SK-N-SH (cell line): ENCODE measurements around the gene PARVG.
"Not testable (repeated sequence)": the region's sequence is repeated elsewhere in the genome, so short reads cannot be mapped to it uniquely, and the experiment has no call there.

Source experiments
- CHD2 ChIP-seq: fragments of 150-350 bp; IDR thresholded peaks from 2 replicates; pipeline ENCODE4 v1.6.1; 2018; ENCODE audit warnings: low read length; ENCODE audit not compliant: partially characterized antibody
- FOXM1 ChIP-seq: IDR thresholded peaks from 2 replicates; pipeline ENCODE4 v1.4.0; 2012; ENCODE audit warnings: low read depth, mild to moderate bottlenecking
- MXI1 ChIP-seq: IDR thresholded peaks from 2 replicates; pipeline ENCODE4 v1.6.1; 2012; ENCODE audit warnings: mild to moderate bottlenecking, low read depth, low read length, improper control_type of control experiment
- RAD21 ChIP-seq: IDR thresholded peaks from 2 replicates; pipeline ENCODE4 v1.6.1; 2012; ENCODE audit warnings: mild to moderate bottlenecking, low read length
- RCOR1 ChIP-seq: fragments of 150-350 bp; IDR thresholded peaks from 2 replicates; pipeline ENCODE4 v1.6.1; 2017; ENCODE audit warnings: antibody characterized with exemption, low read length
- YY1 ChIP-seq: IDR thresholded peaks from 2 replicates; pipeline ENCODE4 v1.4.0; 2012; ENCODE audit warnings: low read depth, mild to moderate bottlenecking
- TF ChIP-seq, protein P1 (sequence below): IDR thresholded peaks from 2 replicates; pipeline ENCODE4 v1.6.1; 2012; ENCODE audit warnings: mild to moderate bottlenecking, low read depth, low read length, moderate library complexity
- TF ChIP-seq, protein P2 (sequence below): fragments of 200-600 bp; sonication (generic); IDR thresholded peaks from 2 replicates; pipeline ENCODE4 v1.6.1; 2017; ENCODE audit warnings: antibody characterized with exemption, mild to moderate bottlenecking, moderate library complexity

DNA sequence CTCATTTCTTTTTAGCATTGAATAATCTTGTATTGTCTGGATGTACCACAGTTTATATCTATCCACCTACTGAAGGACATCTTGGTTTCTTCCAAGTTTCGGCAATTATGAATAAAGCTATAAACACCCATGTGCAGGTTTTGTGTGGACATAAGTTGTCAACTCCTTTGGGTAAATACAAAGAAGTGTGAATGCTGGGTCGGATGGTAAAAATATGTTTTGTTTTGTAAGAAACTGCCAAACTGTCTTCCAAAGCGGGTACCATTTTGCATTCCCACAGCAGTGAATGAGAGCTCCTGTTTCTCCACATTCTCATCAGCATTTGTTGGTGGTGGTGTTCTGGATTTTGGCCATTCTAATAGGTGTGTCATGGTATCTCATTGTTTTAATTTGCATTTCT is 60.4 kb downstream of the PARVG start:
- TF ChIP-seq, protein P1, sequence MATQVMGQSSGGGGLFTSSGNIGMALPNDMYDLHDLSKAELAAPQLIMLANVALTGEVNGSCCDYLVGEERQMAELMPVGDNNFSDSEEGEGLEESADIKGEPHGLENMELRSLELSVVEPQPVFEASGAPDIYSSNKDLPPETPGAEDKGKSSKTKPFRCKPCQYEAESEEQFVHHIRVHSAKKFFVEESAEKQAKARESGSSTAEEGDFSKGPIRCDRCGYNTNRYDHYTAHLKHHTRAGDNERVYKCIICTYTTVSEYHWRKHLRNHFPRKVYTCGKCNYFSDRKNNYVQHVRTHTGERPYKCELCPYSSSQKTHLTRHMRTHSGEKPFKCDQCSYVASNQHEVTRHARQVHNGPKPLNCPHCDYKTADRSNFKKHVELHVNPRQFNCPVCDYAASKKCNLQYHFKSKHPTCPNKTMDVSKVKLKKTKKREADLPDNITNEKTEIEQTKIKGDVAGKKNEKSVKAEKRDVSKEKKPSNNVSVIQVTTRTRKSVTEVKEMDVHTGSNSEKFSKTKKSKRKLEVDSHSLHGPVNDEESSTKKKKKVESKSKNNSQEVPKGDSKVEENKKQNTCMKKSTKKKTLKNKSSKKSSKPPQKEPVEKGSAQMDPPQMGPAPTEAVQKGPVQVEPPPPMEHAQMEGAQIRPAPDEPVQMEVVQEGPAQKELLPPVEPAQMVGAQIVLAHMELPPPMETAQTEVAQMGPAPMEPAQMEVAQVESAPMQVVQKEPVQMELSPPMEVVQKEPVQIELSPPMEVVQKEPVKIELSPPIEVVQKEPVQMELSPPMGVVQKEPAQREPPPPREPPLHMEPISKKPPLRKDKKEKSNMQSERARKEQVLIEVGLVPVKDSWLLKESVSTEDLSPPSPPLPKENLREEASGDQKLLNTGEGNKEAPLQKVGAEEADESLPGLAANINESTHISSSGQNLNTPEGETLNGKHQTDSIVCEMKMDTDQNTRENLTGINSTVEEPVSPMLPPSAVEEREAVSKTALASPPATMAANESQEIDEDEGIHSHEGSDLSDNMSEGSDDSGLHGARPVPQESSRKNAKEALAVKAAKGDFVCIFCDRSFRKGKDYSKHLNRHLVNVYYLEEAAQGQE, result not testable (repeated sequence)
- TF ChIP-seq, protein P2, sequence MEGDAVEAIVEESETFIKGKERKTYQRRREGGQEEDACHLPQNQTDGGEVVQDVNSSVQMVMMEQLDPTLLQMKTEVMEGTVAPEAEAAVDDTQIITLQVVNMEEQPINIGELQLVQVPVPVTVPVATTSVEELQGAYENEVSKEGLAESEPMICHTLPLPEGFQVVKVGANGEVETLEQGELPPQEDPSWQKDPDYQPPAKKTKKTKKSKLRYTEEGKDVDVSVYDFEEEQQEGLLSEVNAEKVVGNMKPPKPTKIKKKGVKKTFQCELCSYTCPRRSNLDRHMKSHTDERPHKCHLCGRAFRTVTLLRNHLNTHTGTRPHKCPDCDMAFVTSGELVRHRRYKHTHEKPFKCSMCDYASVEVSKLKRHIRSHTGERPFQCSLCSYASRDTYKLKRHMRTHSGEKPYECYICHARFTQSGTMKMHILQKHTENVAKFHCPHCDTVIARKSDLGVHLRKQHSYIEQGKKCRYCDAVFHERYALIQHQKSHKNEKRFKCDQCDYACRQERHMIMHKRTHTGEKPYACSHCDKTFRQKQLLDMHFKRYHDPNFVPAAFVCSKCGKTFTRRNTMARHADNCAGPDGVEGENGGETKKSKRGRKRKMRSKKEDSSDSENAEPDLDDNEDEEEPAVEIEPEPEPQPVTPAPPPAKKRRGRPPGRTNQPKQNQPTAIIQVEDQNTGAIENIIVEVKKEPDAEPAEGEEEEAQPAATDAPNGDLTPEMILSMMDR, result not testable (repeated sequence)
- not testable (repeated sequence) for TF ChIP-seq MXI1, RAD21, FOXM1, RCOR1, CHD2, YY1
